Activated gamma-delta T cell treated with anti-CD3 and anti-CD28 coated beads, Interleukin-2, amount 50 U/mL, for 16 hours (primary cell): ENCODE data around the gene CEP120.
"Not testable (repeated sequence)": the region's sequence is repeated elsewhere in the genome, so short reads cannot be mapped to it uniquely, and the experiment has no call there.

Experiments
- DNase-seq: peaks from one replicate; pipeline ENCODE4 v3.0.0-alpha.2; 2020; ENCODE audit warnings: low read depth

Gene CEP120

GRCh38 chr5:123382252-123382651 lies 41.0 kb downstream of the CEP120 start:
- DNase-seq: no peak

- DNase-seq: peak; percentile 6
Observed at GRCh38 chr5:123371575-123372179, 51.5 kb downstream of the CEP120 start.

GRCh38 chr5:123369371-123369968 lies 53.7 kb downstream of the CEP120 start:
- DNase-seq: no peak

- no peak for DNase-seq
Observed at GRCh38 chr5:123367739-123368138, 55.5 kb downstream of the CEP120 start.

GRCh38 chr5:123365156-123365555 lies 58.0 kb downstream of the CEP120 start:
- no peak for DNase-seq

GRCh38 chr5:123364441-123365155 lies 58.6 kb downstream of the CEP120 start:
- no peak for DNase-seq

- DNase-seq: no peak
Observed at GRCh38 chr5:123360910-123361309, 62.3 kb downstream of the CEP120 start.

GRCh38 chr5:123360201-123360571 lies 63.0 kb downstream of the CEP120 start:
- no peak for DNase-seq

GRCh38 chr5:123359454-123360200 lies 63.6 kb downstream of the CEP120 start:
- no peak for DNase-seq

- DNase-seq: no peak
Observed at GRCh38 chr5:123358751-123359150, 64.5 kb downstream of the CEP120 start.

- no peak for DNase-seq
Observed at GRCh38 chr5:123358304-123358703, 64.9 kb downstream of the CEP120 start.

- DNase-seq: no peak
Observed at GRCh38 chr5:123351820-123352219, 71.4 kb downstream of the CEP120 start.

- DNase-seq: no peak
Observed at GRCh38 chr5:123351240-123351639, 72.0 kb downstream of the CEP120 start.

- no peak for DNase-seq
Observed at GRCh38 chr5:123350742-123351141, 72.5 kb downstream of the CEP120 start.

GRCh38 chr5:123344816-123345426 lies 78.3 kb downstream of the CEP120 start:
- no peak for DNase-seq

GRCh38 chr5:123340928-123341327 lies 82.3 kb downstream of the CEP120 start:
- DNase-seq: no peak

GRCh38 chr5:123308377-123308776 lies 114.8 kb downstream of the CEP120 start:
- DNase-seq: not testable (repeated sequence)

- DNase-seq: no peak
Observed at GRCh38 chr5:123305751-123306150, 117.5 kb downstream of the CEP120 start.

GRCh38 chr5:123304777-123305316 lies 118.4 kb downstream of the CEP120 start:
- DNase-seq: no peak

- DNase-seq: no peak
Observed at GRCh38 chr5:123303802-123304201, 119.4 kb downstream of the CEP120 start.

GRCh38 chr5:123300266-123300665 lies 122.9 kb downstream of the CEP120 start:
- DNase-seq: no peak

- no peak for DNase-seq
Observed at GRCh38 chr5:123299136-123299535, 124.1 kb downstream of the CEP120 start.
